Endothelial cell of umbilical vein (primary cell): ENCODE results near the gene PML. TPM values are rescaled to one million over a fixed set of nuclear protein-coding genes. Genes with fewer than 3 reads are reported as not detected.

Source experiments
- BruUV-seq: library from RNA; stranded (reverse); fragments of 400-500 nt; replicated peaks from 2 replicates; lab custom pipeline; 2021; lab: Mats Ljungman, UMichigan
- CTCF ChIA-PET: fragments of 300-600, 350-600 bp; sonication (Branson Sonifier 250); formaldehyde crosslinking; loops from one replicate; lab custom pipeline; 2021; ENCODE audit warnings: antibody characterized with exemption, inconsistent platforms; lab: Charles Lee
- POLR2A ChIA-PET: fragments of 300-600, 350-600 bp; sonication (Branson Sonifier 250); formaldehyde crosslinking; loops from one replicate; lab custom pipeline; 2021; ENCODE audit warnings: antibody characterized with exemption, inconsistent platforms; lab: Charles Lee
- DNase-seq: peaks from one replicate; pipeline ENCODE4 v3.0.0-alpha.2; 2011; ENCODE audit warnings: low read depth, low spot score
- FAIRE-seq: peaks from 2 replicates; lab custom pipeline; 2011; peaks lifted over from hg19 to GRCh38; lab: Jason Lieb, UNC
- H2AFZ ChIP-seq: 2 replicates; pipeline ENCODE4 v1.6.0; 2012; ENCODE audit warnings: low read depth, low read length, control low read depth, inconsistent platforms
- H3K27ac ChIP-seq: 2 replicates; pipeline ENCODE4 v1.5.1; 2011; ENCODE audit warnings: low read depth, mild to moderate bottlenecking, control low read depth, low read length, moderate library complexity; ENCODE audit not compliant: insufficient read depth
- H3K27me3 ChIP-seq, 2 experiments: 2 replicates each; pipeline versions ENCODE4 v1.6.0 to v1.6.1; 2011; ENCODE audit warnings: low read length in 2 of 2, mixed read lengths in 1 of 2; ENCODE audit not compliant: control insufficient read depth in 2 of 2, insufficient read depth in 2 of 2
- H3K36me3 ChIP-seq, 2 experiments: 2 replicates in 1 of 2; 3 replicates in 1 of 2; pipeline ENCODE4 v1.5.1; 2011; ENCODE audit warnings: low read length in 2 of 2, mild to moderate bottlenecking in 1 of 2, moderate library complexity in 1 of 2; ENCODE audit not compliant: control insufficient read depth in 2 of 2, insufficient read depth in 2 of 2; ENCODE audit errors: extremely low read depth in 1 of 2
- H3K4me1 ChIP-seq: 3 replicates; pipeline ENCODE4 v1.5.1; 2011; ENCODE audit warnings: mild to moderate bottlenecking, low read length; ENCODE audit not compliant: control insufficient read depth, insufficient read depth; ENCODE audit errors: extremely low read depth
- H3K4me2 ChIP-seq: 2 replicates; pipeline ENCODE4 v1.6.1; 2011; ENCODE audit warnings: low read length, control low read depth, mixed read lengths; ENCODE audit not compliant: insufficient read depth
- H3K4me3 ChIP-seq, 3 experiments: fragments of 200-600 bp in 1 of 3; sonication (generic), shearing (Covaris generic) in 1 of 3; replicated peaks in 1 of 3; 2 replicates each; pipeline ENCODE4 v1.5.1; 2011 to 2016; ENCODE audit warnings: control low read depth in 3 of 3, low read length in 3 of 3, mild to moderate bottlenecking in 2 of 3, inconsistent platforms in 1 of 3, low read depth in 1 of 3, moderate library complexity in 1 of 3; ENCODE audit not compliant: insufficient read depth in 1 of 3
- H3K79me2 ChIP-seq: 2 replicates; pipeline ENCODE4 v1.6.0; 2012; ENCODE audit warnings: low read length, inconsistent platforms; ENCODE audit not compliant: control insufficient read depth, insufficient read depth
- H3K9ac ChIP-seq: replicated peaks from 2 replicates; pipeline ENCODE3; 2011; ENCODE audit warnings: low read length, control low read depth; ENCODE audit not compliant: insufficient read depth; ENCODE audit errors: extremely low read depth
- H3K9me1 ChIP-seq: replicated peaks from 3 replicates; pipeline ENCODE4 v1.6.0; 2011; ENCODE audit warnings: mild to moderate bottlenecking, low read length; ENCODE audit not compliant: control insufficient read depth, insufficient read depth; ENCODE audit errors: extremely low read depth
- H3K9me3 ChIP-seq: replicated peaks from 2 replicates; pipeline ENCODE4 v1.5.1; 2012; ENCODE audit warnings: low read length, inconsistent platforms; ENCODE audit not compliant: control insufficient read depth, insufficient read depth
- H4K20me1 ChIP-seq: replicated peaks from 2 replicates; pipeline ENCODE3; 2011; ENCODE audit warnings: mild to moderate bottlenecking, low read length; ENCODE audit not compliant: control insufficient read depth, insufficient read depth; ENCODE audit errors: extremely low read depth
- CTCF ChIP-seq, 2 donors: IDR thresholded peaks; 1 replicate in 1 of 2; 2 replicates in 1 of 2; pipeline ENCODE4 v1.5.1; 2011; ENCODE audit warnings: low read length in 2 of 2, mild to moderate bottlenecking in 2 of 2, moderate library complexity in 2 of 2, control low read depth in 1 of 2, inconsistent platforms in 1 of 2, low read depth in 1 of 2; ENCODE audit not compliant: insufficient read depth in 1 of 2; ENCODE audit errors: extremely low read depth in 1 of 2
- FOS ChIP-seq: IDR thresholded peaks from 2 replicates; pipeline ENCODE4 v1.6.1; 2011; ENCODE audit warnings: mild to moderate bottlenecking, low read length, moderate library complexity, borderline replicate concordance; ENCODE audit not compliant: insufficient read depth
- GATA2 ChIP-seq: IDR thresholded peaks from 2 replicates; pipeline ENCODE4 v1.7.0; 2011; ENCODE audit warnings: low read depth, mild to moderate bottlenecking, moderate library complexity, mixed read lengths, low read length; ENCODE audit not compliant: insufficient read length, insufficient read depth
- JUN ChIP-seq: IDR thresholded peaks from 2 replicates; pipeline ENCODE4 v1.6.1; 2011; ENCODE audit warnings: borderline replicate concordance, low read depth; ENCODE audit not compliant: insufficient read length, insufficient read depth
- MYC ChIP-seq: IDR thresholded peaks from one replicate; pipeline ENCODE4 v1.6.1; 2011; ENCODE audit warnings: mild to moderate bottlenecking, low read depth, low read length
- dilution Hi-C: fragments of 300-500 bp; cut with MboI; formaldehyde crosslinking; loops from one replicate; pipeline ENCODE4 v1.15.0; 2019; ENCODE audit warnings: low sequenced_read_pairs; ENCODE audit not compliant: extremely low pct_ligation_motif_present
- intact Hi-C: fragments of 100-400 bp; cut with micrococcal nuclease; formaldehyde crosslinking; loops from one replicate; pipeline ENCODE4 v1.10.0; 2022
- polyA plus RNA-seq, 4 experiments: library from polyadenylated mRNA; depleted of rRNA in 3 of 4; stranded (reverse) in 3 of 4; unstranded in 1 of 4; fragments of >200 nt; gene quantifications; 2 replicates each; pipeline versions ENCODE4 v1.2.1 to v1.2.3, GENCODE V29; 2011 to 2012; ENCODE audit warnings: missing spikeins in 1 of 4
- total RNA-seq: library from RNA; stranded (reverse); gene quantifications from 2 replicates; pipeline ENCODE4 v1.2.3, GENCODE V29; 2021

PML gene
- total and polyA plus RNA-seq, 2 donors (not counting 3 experiments of a cell fraction or from before 2014, with no cell fraction given), result 30.4 to 79.6 TPM

GRCh38 chr15:73968461-73968860 lies 26.1 kb upstream of the PML start:
- POLR2A ChIA-PET, result no interaction called here

More at GRCh38 chr15:73968461-73968860, 26.1 kb upstream of the PML start:
- Histone ChIP-seq H3K4me2 (no peak overlapping the region), H3K9ac (no peak overlapping the region), H3K27me3 (no peaks in the 10 kb centered on the region), H2AFZ (no peak overlapping the region), H4K20me1 (no peaks in the 10 kb centered on the region), H3K36me3 (no peaks in the 10 kb centered on the region), H3K4me3 (no peak overlapping the region), H3K9me1 (no peaks in the 10 kb centered on the region), H3K9me3 (no peaks in the 10 kb centered on the region), H3K4me1 (peaks cover 15% of the 10 kb centered on the region), H3K79me2 (no peaks in the 10 kb centered on the region), H3K27ac (no peak overlapping the region)
- DNase-seq (no peak), FAIRE-seq (no peak)
- dilution Hi-C loops, result no loop called here
- CTCF ChIA-PET, result interaction anchor here (0.9 to 13.1 kb wide), 3 partner anchors 17 to 352 kb away, joined by 3 to 651 read pairs (median 217); no protein-coding TSS in a partner anchor
- no peak for TF ChIP-seq MYC
- TF ChIP-seq FOS, result no peak
- TF ChIP-seq CTCF (IDR thresholded peaks at IDR 0.05; ENCODE audit: extremely low read depth in 1 of 2, insufficient read depth in 1 of 2, low read depth in 1 of 2, low read length in 2 of 2), result no peak
- TF ChIP-seq JUN, result no peak
- TF ChIP-seq GATA2, result no peak
- no TSS peak for BruUV-seq
- intact Hi-C loops, result no loop called here
